ENCODE data around the gene PLN. TPM values are rescaled to one million over a fixed set of nuclear protein-coding genes. Genes with fewer than 3 reads are reported as not detected.

Gene PLN
- total RNA-seq, 1 donor from 2014 or later, result not detected

- FAIRE-seq (no peak), DNase-seq (ENCODE audit: low read depth) (no peak)
- Histone ChIP-seq H3K27me3 (ENCODE audit: control insufficient read depth, insufficient read depth, low read length) (no peaks in the 10 kb centered on the region), H3K36me3 (ENCODE audit: control insufficient read depth, insufficient read depth, low read length) (no peaks in the 10 kb centered on the region), H3K4me3 (ENCODE audit: low read depth, low read length) (no peak overlapping the region)
- no peak for TF ChIP-seq CTCF (IDR thresholded peaks at IDR 0.05; ENCODE audit: insufficient read depth, low read length, severe bottlenecking)
Measured at GRCh38 chr6:118511930-118512715, 36.0 kb upstream of the PLN start.

- no peak for TF ChIP-seq CTCF (IDR thresholded peaks at IDR 0.05; ENCODE audit: insufficient read depth, low read length, severe bottlenecking)
- no peak overlapping the region for H3K4me3 ChIP-seq (ENCODE audit: low read depth, low read length)
- FAIRE-seq (no peak), DNase-seq (ENCODE audit: low read depth) (no peak)
- H3K27me3 ChIP-seq (ENCODE audit: control insufficient read depth, insufficient read depth, low read length), result no peaks in the 10 kb centered on the region
- H3K36me3 ChIP-seq (ENCODE audit: control insufficient read depth, insufficient read depth, low read length), result no peaks in the 10 kb centered on the region
Measured at GRCh38 chr6:118514689-118515088, 33.4 kb upstream of the PLN start.

- DNase-seq (ENCODE audit: low read depth) (no peak), FAIRE-seq (no peak)
- Histone ChIP-seq H3K36me3 (ENCODE audit: control insufficient read depth, insufficient read depth, low read length) (no peaks in the 10 kb centered on the region), H3K27me3 (ENCODE audit: control insufficient read depth, insufficient read depth, low read length) (no peaks in the 10 kb centered on the region), H3K4me3 (ENCODE audit: low read depth, low read length) (no peak overlapping the region)
- TF ChIP-seq CTCF (IDR thresholded peaks at IDR 0.05; ENCODE audit: insufficient read depth, low read length, severe bottlenecking), result no peak
Measured at GRCh38 chr6:118522422-118522821, 25.7 kb upstream of the PLN start.

- no peak for TF ChIP-seq CTCF (IDR thresholded peaks at IDR 0.05; ENCODE audit: insufficient read depth, low read length, severe bottlenecking)
- no peak overlapping the region for H3K4me3 ChIP-seq (ENCODE audit: low read depth, low read length)
- H3K36me3 ChIP-seq (ENCODE audit: control insufficient read depth, insufficient read depth, low read length), result no peaks in the 10 kb centered on the region
- H3K27me3 ChIP-seq (ENCODE audit: control insufficient read depth, insufficient read depth, low read length), result no peaks in the 10 kb centered on the region
- FAIRE-seq (no peak), DNase-seq (ENCODE audit: low read depth) (no peak)
Measured at GRCh38 chr6:118523216-118523615, 24.9 kb upstream of the PLN start.

GRCh38 chr6:118524686-118525085 is 23.4 kb upstream of the PLN start:
- no peak for FAIRE-seq
- H3K27me3 ChIP-seq (ENCODE audit: control insufficient read depth, insufficient read depth, low read length), result no peaks in the 10 kb centered on the region
- peak; percentile 13 for DNase-seq (ENCODE audit: low read depth)
- no peak overlapping the region for H3K4me3 ChIP-seq (ENCODE audit: low read depth, low read length)
- no peak for TF ChIP-seq CTCF (IDR thresholded peaks at IDR 0.05; ENCODE audit: insufficient read depth, low read length, severe bottlenecking)
- H3K36me3 ChIP-seq (ENCODE audit: control insufficient read depth, insufficient read depth, low read length), result no peaks in the 10 kb centered on the region

Measured in bronchial epithelial cell (primary cell).